Adrenal gland (tissue), 12 donors: ENCODE measurements around the gene CPSF4. TPM values are rescaled to one million over a fixed set of nuclear protein-coding genes. Genes with fewer than 3 reads are reported as not detected.

Experiments
- DNase-seq, 7 donors: peaks; one replicate each; pipeline ENCODE4 v3.0.0-alpha.2; 2019 to 2020
- H3K27ac ChIP-seq, 5 donors: fragments of 200-600 bp; sonication (generic) in 4 of 5; 1 replicate in 3 of 5; 2 replicates in 2 of 5; pipeline versions ENCODE4 v1.5.1 to v1.8.0; 2016 to 2020; ENCODE audit warnings: mild to moderate bottlenecking in 1 of 5
- H3K27me3 ChIP-seq: fragments of 200-600 bp; 2 replicates; pipeline ENCODE4 v1.8.0; 2021
- H3K36me3 ChIP-seq, 2 donors: fragments of 200-600 bp; replicated peaks in 1 of 2; 1 replicate in 1 of 2; 2 replicates in 1 of 2; pipeline versions ENCODE4 v1.5.1 to v1.8.0; 2018 to 2022
- H3K4me1 ChIP-seq, 2 donors: fragments of 200-600 bp; replicated peaks in 1 of 2; 1 replicate in 1 of 2; 2 replicates in 1 of 2; pipeline versions ENCODE4 v1.5.1 to v1.8.0; 2018 to 2021
- H3K4me3 ChIP-seq, 4 donors: fragments of 200-600 bp; sonication (generic) in 3 of 4; one replicate each; pipeline ENCODE4 v1.5.1; 2016 to 2018
- H3K9me3 ChIP-seq, 3 donors: fragments of 200-600 bp; sonication (generic) in 1 of 3; replicated peaks in 1 of 3; 1 replicate in 2 of 3; 2 replicates in 1 of 3; pipeline versions ENCODE4 v1.5.1 to v1.8.0; 2016 to 2021
- POLR2A ChIP-seq, 2 donors: fragments of 450-650 bp; IDR thresholded peaks; one replicate each; pipeline ENCODE4 v1.6.1; 2017; ENCODE audit warnings: antibody characterized with exemption in 2 of 2, mild to moderate bottlenecking in 2 of 2, moderate library complexity in 1 of 2
- WGBS, 4 donors: extraction: QIAGEN DNeasy Blood & Tissue Kit in 2 of 4; methylation state at CpG; one replicate each; pipeline versions ENCODE4 v1.1.5 to v1.1.7; 2013 to 2017; 5-methylcytosine and 5-hydroxymethylcytosine counted together
- intact Hi-C, 2 donors: fragments of 100-400 bp; cut with DNase I; formaldehyde crosslinking; loops; one replicate each; pipeline versions ENCODE4 v1.14.1 to v1.15.0; 2022 to 2023
- polyA plus RNA-seq, 3 donors: library from polyadenylated mRNA; stranded (reverse); fragments of 200-250 nt in 2 of 3; fragments of 350-450 nt in 1 of 3; fragmentation: Illumina TruSeq in 1 of 3; extraction: RNeasy Lipid Tissue Mini Kit (QIAGEN cat#74804) in 1 of 3; gene quantifications; one replicate each; pipeline ENCODE4 v1.2.3, GENCODE V29; 2013 to 2014
- total RNA-seq, 9 donors: library from RNA; depleted of rRNA in 4 of 9; stranded (reverse); fragments of >200 nt in 4 of 9; fragments of 120-200 nt in 1 of 9; fragmentation: NEBNext Ultra II Directional in 1 of 9; extraction: Animal tissue kit (Norgen Biotek cat#: 25700) in 1 of 9; gene quantifications; one replicate each; pipeline versions ENCODE4 v1.1.0 to v1.2.4, GENCODE V29; 2013 to 2023
- TF ChIP-seq, protein P1 (sequence below), 6 experiments: fragments of 450-650 bp in 4 of 6; fragments of 200-600 bp in 2 of 6; sonication (generic) in 1 of 6; IDR thresholded peaks; 1 replicate in 5 of 6; 2 replicates in 1 of 6; pipeline versions ENCODE4 v1.5.1 to v1.8.0; 2016 to 2021; ENCODE audit warnings: antibody characterized with exemption in 6 of 6, mild to moderate bottlenecking in 2 of 6, moderate library complexity in 1 of 6
- donor health status: healthy with polysubstance abuse.
- donor health status: Bipolar disorder and iron deficiency.
- donor health status: DM: yes; HTN: yes; CAD: no.
- donor health status: DM: no; HTN: no; CAD: no.
- donor health status: DM: no; HTN: no; CAD: no.
- donor health status: DM: yes; HTN: yes; CAD: no.

The CPSF4 gene
- total and polyA plus RNA-seq, 12 donors = 16.0 to 40.5 (median 28.0) TPM

DNA sequence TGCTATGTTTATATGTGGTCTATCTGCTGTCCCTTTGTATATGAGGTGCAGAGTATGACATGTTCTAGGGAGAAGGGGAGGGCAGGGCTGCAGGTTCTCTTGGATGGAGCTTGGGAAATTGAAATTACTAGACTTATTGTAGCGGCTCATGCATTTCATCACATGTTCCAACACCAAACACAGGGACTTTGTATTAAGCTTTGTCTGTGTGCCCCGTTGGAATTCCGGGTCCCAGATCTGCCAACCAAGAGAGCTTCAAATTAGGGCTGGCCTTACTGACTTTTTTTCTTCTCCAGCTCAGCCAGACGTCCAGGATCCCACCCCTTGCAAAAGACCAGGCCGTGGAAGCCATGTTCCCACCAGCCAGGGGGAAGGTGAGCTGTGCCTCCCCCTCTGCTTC, 37.4 kb downstream of the CPSF4 start:
- Histone ChIP-seq H3K27me3 (no peaks in the 10 kb centered on the region), H3K9me3 (no peaks in the 10 kb centered on the region), H3K27ac (no peak overlapping the region), H3K4me3 (no peak overlapping the region), H3K36me3 (peaks cover 0 to 6% of the 10 kb centered on the region in 2 donors), H3K4me1 (peaks cover 0 to 14% of the 10 kb centered on the region in 2 donors)
- intact Hi-C loops = no loop called here
- WGBS, 4 donors = 80 to 84% (median 81%) methylated on average over 5 of the region's 5 CpGs
- DNase-seq = no peak
- TF ChIP-seq POLR2A (IDR thresholded peaks at IDR 0.05) = no peak
- TF ChIP-seq, protein P1, sequence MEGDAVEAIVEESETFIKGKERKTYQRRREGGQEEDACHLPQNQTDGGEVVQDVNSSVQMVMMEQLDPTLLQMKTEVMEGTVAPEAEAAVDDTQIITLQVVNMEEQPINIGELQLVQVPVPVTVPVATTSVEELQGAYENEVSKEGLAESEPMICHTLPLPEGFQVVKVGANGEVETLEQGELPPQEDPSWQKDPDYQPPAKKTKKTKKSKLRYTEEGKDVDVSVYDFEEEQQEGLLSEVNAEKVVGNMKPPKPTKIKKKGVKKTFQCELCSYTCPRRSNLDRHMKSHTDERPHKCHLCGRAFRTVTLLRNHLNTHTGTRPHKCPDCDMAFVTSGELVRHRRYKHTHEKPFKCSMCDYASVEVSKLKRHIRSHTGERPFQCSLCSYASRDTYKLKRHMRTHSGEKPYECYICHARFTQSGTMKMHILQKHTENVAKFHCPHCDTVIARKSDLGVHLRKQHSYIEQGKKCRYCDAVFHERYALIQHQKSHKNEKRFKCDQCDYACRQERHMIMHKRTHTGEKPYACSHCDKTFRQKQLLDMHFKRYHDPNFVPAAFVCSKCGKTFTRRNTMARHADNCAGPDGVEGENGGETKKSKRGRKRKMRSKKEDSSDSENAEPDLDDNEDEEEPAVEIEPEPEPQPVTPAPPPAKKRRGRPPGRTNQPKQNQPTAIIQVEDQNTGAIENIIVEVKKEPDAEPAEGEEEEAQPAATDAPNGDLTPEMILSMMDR (IDR thresholded peaks at IDR 0.05) = no peak

DNA sequence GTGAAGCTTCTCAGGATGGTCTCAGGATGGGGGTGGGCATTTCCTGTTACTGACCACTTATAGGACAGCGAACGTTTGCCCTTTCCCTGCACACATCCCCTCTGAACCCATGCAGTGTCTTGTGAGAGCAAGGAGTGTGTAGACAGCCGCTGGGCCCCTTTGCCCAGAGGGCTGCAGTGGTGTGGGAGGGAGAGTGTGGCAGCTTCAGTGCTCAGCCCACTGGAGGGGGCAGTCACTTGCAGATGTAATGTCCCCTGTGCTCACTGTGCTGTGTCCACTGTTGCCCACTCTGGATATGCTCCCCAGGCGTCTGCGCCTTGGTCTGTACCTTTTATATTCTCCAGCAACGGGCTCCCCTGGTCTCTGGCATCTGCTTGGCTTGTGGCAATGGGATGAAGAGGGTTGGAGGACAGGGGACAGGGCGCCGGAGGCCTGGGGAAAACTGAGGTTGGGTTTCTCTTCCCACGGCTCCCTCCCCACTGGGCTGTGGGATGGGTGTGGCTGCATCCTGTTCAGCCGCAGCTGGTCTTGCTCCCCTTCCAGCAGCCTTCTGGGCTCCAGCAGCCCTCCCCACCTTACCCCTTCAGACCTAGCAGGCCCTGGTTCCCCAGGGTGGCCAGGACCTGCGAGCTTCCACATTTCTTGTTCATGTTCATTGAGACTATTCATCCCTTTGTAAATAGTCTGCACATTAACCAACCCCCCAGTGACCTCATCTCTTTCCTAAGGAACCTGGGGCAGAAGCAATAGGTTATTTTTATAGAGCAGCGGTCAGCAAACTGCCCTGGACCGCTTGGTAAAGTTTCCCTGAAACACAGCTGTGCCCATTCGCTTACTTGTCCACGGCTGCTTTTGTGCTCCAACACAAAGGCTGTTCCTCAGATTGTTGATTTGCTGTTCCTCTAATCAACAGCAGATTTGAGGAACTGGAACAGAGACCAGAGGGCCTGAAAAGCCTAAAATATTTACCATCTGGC, 40.0 kb downstream of the CPSF4 start:
- H3K36me3 ChIP-seq = peaks cover 0 to 6% of the 10 kb centered on the region in 2 donors
- WGBS, 4 donors = 72 to 92% (median 74%) methylated on average over 13 to 15 of the region's 15 CpGs
- no peak overlapping the region for H3K4me3 ChIP-seq
- intact Hi-C loops = no loop called here
- peak overlapping the region in 1 of 5 donors; percentile 22 for H3K27ac ChIP-seq
- H3K27me3 ChIP-seq = no peaks in the 10 kb centered on the region
- TF ChIP-seq, protein P1 (IDR thresholded peaks at IDR 0.05) = no peak
- TF ChIP-seq POLR2A (IDR thresholded peaks at IDR 0.05) = no peak
- no peaks in the 10 kb centered on the region for H3K9me3 ChIP-seq
- peaks cover 0 to 2% of the 10 kb centered on the region in 2 donors for H3K4me1 ChIP-seq
- no peak for DNase-seq

DNA sequence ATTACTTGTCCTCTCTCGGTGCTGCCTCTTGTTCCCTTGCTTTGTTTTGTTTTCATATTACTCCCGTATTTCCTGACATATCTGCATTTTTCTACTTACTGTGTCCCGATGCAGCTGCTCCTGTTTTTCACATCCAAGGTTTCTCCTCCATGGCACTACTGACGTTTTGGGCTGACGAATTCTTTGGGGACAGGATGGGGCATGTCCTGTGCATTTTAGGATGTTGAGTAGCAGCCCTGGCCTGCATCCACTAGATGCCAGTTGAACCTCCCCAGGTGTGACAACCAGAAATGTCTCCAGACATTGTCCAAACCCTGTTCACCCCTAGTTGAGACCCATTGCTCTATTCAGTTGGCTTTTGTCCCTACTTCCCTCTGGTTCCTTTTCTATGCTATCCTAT, 46.4 kb downstream of the CPSF4 start:
- TF ChIP-seq, protein P1 (IDR thresholded peaks at IDR 0.05) = no peak
- no peak for TF ChIP-seq POLR2A (IDR thresholded peaks at IDR 0.05)
- no peaks in the 10 kb centered on the region for H3K4me1 ChIP-seq
- no peak overlapping the region for H3K27ac ChIP-seq
- intact Hi-C loops = no loop called here
- no peak for DNase-seq
- WGBS, 4 donors = 89 to 93% (median 90%) methylated on average over 5 of the region's 5 CpGs
- no peaks in the 10 kb centered on the region for H3K27me3 ChIP-seq
- no peaks in the 10 kb centered on the region for H3K9me3 ChIP-seq
- H3K36me3 ChIP-seq = peaks cover 0 to 2% of the 10 kb centered on the region in 2 donors
- no peak overlapping the region for H3K4me3 ChIP-seq

DNA sequence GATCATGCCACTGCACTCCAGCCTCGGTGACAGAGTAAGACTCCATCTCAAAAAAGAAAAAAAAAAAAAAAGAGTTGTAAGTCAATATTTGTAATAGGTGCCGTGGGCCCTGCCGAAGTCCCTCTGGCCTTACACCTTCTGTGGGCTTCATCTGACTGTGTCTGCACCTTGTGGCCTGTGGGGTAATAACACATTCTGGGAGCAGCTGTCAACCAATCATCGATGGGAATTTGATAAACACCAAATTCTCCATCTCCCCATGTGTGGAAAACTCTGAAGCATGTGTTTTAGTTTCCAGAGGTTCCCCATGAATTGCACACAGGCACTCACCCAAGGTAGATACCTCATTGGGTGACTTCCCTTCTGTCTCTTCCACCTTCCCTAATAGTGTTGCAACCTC, 50.5 kb downstream of the CPSF4 start:
- H3K36me3 ChIP-seq = peaks cover 0 to 18% of the 10 kb centered on the region in 2 donors
- no peak overlapping the region for H3K27ac ChIP-seq
- peaks cover 0 to 12% (median 2%) of the 10 kb centered on the region in 3 donors for H3K9me3 ChIP-seq
- intact Hi-C loops = no loop called here
- no peaks in the 10 kb centered on the region for H3K27me3 ChIP-seq
- H3K4me3 ChIP-seq = no peak overlapping the region
- WGBS, 4 donors = 91 to 92% (median 92%) methylated on average over 4 of the region's 4 CpGs
- TF ChIP-seq, protein P1 (IDR thresholded peaks at IDR 0.05) = no peak
- no peak for TF ChIP-seq POLR2A (IDR thresholded peaks at IDR 0.05)
- DNase-seq = no peak
- H3K4me1 ChIP-seq = no peaks in the 10 kb centered on the region
